Activated CD4-positive, alpha-beta T cell treated with anti-CD3 and anti-CD28 coated beads, Interleukin-2, Interleukin-6, amounts not matched to agents 100 ng/mL and 50 ng/mL, durations not matched to agents 16 hours and 8 hours (primary cell): ENCODE data around the gene SLC44A5.
"Not testable (repeated sequence)": the region's sequence is repeated elsewhere in the genome, so short reads cannot be mapped to it uniquely, and the experiment has no call there.

Source experiments
- DNase-seq: peaks from one replicate; pipeline ENCODE4 v3.0.0-alpha.2; 2020

The SLC44A5 gene

GRCh38 chr1:75611014-75611413, at the start of gene SLC44A5:
TSS of gene SLC44A5 (minus strand) at chr1:75611114. CDS start at chr1:75541447, 69,667 bp downstream.
- no peak for DNase-seq

GRCh38 chr1:75655931-75656330, 45.0 kb upstream of the SLC44A5 start:
- DNase-seq, result no peak

- not testable (repeated sequence) for DNase-seq
Measured at GRCh38 chr1:75647183-75647582, 36.3 kb upstream of the SLC44A5 start.

GRCh38 chr1:75645153-75645552, 34.2 kb upstream of the SLC44A5 start:
- not testable (repeated sequence) for DNase-seq

GRCh38 chr1:75643460-75643859, 32.5 kb upstream of the SLC44A5 start:
- no peak for DNase-seq

- DNase-seq, result no peak
Measured at GRCh38 chr1:75641325-75641724, 30.4 kb upstream of the SLC44A5 start.

- no peak for DNase-seq
Measured at GRCh38 chr1:75640137-75640536, 29.2 kb upstream of the SLC44A5 start.

GRCh38 chr1:75632350-75632949, 21.5 kb upstream of the SLC44A5 start:
- peak; percentile 19 for DNase-seq

GRCh38 chr1:75630998-75631397, 20.1 kb upstream of the SLC44A5 start:
- no peak for DNase-seq

- DNase-seq, result no peak
Measured at GRCh38 chr1:75630004-75630594, 19.2 kb upstream of the SLC44A5 start.

GRCh38 chr1:75625795-75626194, 14.9 kb upstream of the SLC44A5 start:
- DNase-seq, result no peak

- no peak for DNase-seq
Measured at GRCh38 chr1:75618382-75618781, 7.5 kb upstream of the SLC44A5 start.

- no peak for DNase-seq
Measured at GRCh38 chr1:75616436-75617433, 5.8 kb upstream of the SLC44A5 start.

GRCh38 chr1:75615613-75616435, 4.9 kb upstream of the SLC44A5 start:
- peak; percentile 2 for DNase-seq

- no peak for DNase-seq
Measured at GRCh38 chr1:75614399-75614756, 3.5 kb upstream of the SLC44A5 start.

GRCh38 chr1:75613916-75614315, 3.0 kb upstream of the SLC44A5 start:
- no peak for DNase-seq

GRCh38 chr1:75612976-75613375, 2.1 kb upstream of the SLC44A5 start:
- no peak for DNase-seq

GRCh38 chr1:75602486-75602885, 8.4 kb downstream of the SLC44A5 start:
- DNase-seq, result no peak

GRCh38 chr1:75600781-75601180, 10.1 kb downstream of the SLC44A5 start:
- no peak for DNase-seq

- DNase-seq, result no peak
Measured at GRCh38 chr1:75594327-75594726, 16.6 kb downstream of the SLC44A5 start.

GRCh38 chr1:75593457-75593856, 17.5 kb downstream of the SLC44A5 start:
- DNase-seq, result not testable (repeated sequence)

- no peak for DNase-seq
Measured at GRCh38 chr1:75589637-75590036, 21.3 kb downstream of the SLC44A5 start.
